Activated CD4-positive, alpha-beta T cell treated with anti-CD3 and anti-CD28 coated beads, Interleukin-2, amount 50 U/mL, for 24 hours (primary cell): Measurements from ENCODE around the gene CD99.
"Not testable (repeated sequence)": the region's sequence is repeated elsewhere in the genome, so short reads cannot be mapped to it uniquely, and the experiment has no call there.

ENCODE experiments used
- DNase-seq, 2 donors: peaks; one replicate each; pipeline ENCODE4 v3.0.0-alpha.2; 2020; ENCODE audit warnings: low read depth in 1 of 2, low spot score in 1 of 2

The CD99 gene

GRCh38 chrX:2767631-2768455 lies 76.7 kb downstream of the CD99 start:
- no peak for DNase-seq

- no peak for DNase-seq
These were observed 78.5 kb downstream of the CD99 start for GRCh38 chrX:2769615-2770014.

GRCh38 chrX:2773166-2774055 lies 82.3 kb downstream of the CD99 start:
- not testable (repeated sequence) for DNase-seq

GRCh38 chrX:2774057-2774456 lies 83.0 kb downstream of the CD99 start:
- no peak for DNase-seq

- no peak for DNase-seq
These were observed 83.7 kb downstream of the CD99 start for GRCh38 chrX:2774776-2775175.

GRCh38 chrX:2780472-2781225 lies 89.6 kb downstream of the CD99 start:
- not testable (repeated sequence) for DNase-seq

GRCh38 chrX:2781226-2781571 lies 90.1 kb downstream of the CD99 start:
- DNase-seq, result no peak

GRCh38 chrX:2781698-2782097 lies 90.6 kb downstream of the CD99 start:
- no peak for DNase-seq

- no peak for DNase-seq
These were observed 91.1 kb downstream of the CD99 start for GRCh38 chrX:2782171-2782570.

- DNase-seq, result no peak
These were observed 91.7 kb downstream of the CD99 start for GRCh38 chrX:2782778-2783177.

- no peak for DNase-seq
These were observed 92.9 kb downstream of the CD99 start for GRCh38 chrX:2784026-2784425.

- DNase-seq, result no peak
These were observed 94.4 kb downstream of the CD99 start for GRCh38 chrX:2785538-2785937.

GRCh38 chrX:2788980-2789379 lies 97.9 kb downstream of the CD99 start:
- no peak for DNase-seq

GRCh38 chrX:2789569-2789968 lies 98.5 kb downstream of the CD99 start:
- no peak for DNase-seq
